Body of pancreas (tissue), 4 donors: ENCODE results near the gene ATP6V0A1.

Source experiments
- CTCF ChIP-seq, 7 experiments: fragments of 450-650 bp in 4 of 7; fragments of 200-600 bp in 3 of 7; sonication (generic) in 3 of 7; IDR thresholded peaks; one replicate each; pipeline ENCODE4 v1.5.1; 2016 to 2019; ENCODE audit warnings: antibody characterized with exemption in 7 of 7
- POLR2A ChIP-seq, 3 donors: fragments of 450-650 bp; IDR thresholded peaks; one replicate each; pipeline ENCODE4 v1.6.1; 2016; ENCODE audit warnings: antibody characterized with exemption in 3 of 3, mild to moderate bottlenecking in 2 of 3

GRCh38 chr17:42521036-42521435, 62.4 kb downstream of the ATP6V0A1 start:
- TF ChIP-seq CTCF (IDR thresholded peaks at IDR 0.05) (no peak), POLR2A (IDR thresholded peaks at IDR 0.05) (no peak)
